ENCODE measurements around the gene TMEM39B.

- TF ChIP-seq, protein P1, sequence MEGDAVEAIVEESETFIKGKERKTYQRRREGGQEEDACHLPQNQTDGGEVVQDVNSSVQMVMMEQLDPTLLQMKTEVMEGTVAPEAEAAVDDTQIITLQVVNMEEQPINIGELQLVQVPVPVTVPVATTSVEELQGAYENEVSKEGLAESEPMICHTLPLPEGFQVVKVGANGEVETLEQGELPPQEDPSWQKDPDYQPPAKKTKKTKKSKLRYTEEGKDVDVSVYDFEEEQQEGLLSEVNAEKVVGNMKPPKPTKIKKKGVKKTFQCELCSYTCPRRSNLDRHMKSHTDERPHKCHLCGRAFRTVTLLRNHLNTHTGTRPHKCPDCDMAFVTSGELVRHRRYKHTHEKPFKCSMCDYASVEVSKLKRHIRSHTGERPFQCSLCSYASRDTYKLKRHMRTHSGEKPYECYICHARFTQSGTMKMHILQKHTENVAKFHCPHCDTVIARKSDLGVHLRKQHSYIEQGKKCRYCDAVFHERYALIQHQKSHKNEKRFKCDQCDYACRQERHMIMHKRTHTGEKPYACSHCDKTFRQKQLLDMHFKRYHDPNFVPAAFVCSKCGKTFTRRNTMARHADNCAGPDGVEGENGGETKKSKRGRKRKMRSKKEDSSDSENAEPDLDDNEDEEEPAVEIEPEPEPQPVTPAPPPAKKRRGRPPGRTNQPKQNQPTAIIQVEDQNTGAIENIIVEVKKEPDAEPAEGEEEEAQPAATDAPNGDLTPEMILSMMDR (IDR thresholded peaks at IDR 0.05 in 8 of 11, conservative IDR thresholded peaks at IDR 0.05 in 3 of 11) = no peak
- no peak for TF ChIP-seq POLR2A (IDR thresholded peaks at IDR 0.05)
These were observed 64.4 kb downstream of the TMEM39B start for GRCh38 chr1:32137111-32137510.

Measured in spleen (tissue), 7 donors.